ENCODE measurements around the gene SPDEF.

The SPDEF gene

DNA sequence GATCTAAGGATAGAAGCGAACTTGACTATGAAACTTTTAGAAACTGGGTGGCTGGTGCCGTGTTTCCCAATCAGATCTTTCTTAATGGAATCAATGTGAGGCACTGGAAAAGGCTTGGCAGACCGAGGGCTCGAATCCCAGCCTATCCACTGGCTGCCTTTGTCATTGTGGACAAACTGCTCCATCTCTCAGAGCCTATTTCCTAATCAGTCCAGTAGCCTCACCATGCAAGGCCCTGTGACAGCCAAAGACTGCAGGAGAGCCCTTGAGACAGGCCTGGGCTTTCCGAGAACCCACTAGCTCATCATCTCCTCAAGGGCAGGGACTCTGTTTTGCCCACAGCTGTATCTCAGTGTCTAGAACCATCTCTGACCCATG is 43.4 kb downstream of the SPDEF start:
- no peak for DNase-seq

DNA sequence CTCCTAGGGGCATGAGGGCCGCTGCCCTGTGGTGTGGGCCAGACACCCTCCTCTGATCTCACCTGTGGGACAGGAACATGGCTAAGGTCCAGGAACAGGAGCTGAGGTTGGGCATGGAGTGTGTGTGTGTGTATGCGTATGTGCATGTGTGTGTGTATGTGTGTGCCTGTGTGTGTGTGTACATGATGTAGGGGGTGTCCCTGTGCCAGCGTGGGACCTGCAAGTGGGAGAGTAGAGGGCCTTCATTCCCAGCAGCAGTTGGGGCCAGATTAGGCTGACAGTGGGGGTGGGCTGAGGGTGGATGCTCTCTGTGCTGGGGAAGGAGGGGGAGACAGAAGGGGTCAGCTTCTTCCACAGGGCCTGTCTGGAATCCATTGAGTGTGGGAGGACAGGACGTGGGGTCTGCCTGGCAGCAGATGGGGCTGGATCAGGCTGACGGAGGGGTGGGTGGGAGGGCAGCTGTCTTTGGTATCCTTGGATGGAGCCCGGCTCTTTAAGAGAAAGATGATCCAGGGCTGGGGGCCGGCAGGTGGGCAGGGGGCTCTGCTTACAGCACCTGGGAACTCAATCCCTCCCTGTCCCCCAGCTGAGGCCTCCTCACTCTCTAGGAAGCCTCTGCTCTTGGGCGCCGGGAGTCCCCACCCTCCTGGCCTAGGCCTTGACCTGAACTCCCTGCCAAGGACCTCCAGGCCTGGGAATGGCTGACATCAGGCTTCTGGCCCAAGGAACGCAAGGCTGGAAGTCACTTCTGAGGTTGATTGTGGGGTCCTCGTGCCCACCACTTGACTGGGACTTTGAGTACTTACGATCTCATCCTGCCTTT is 44.0 kb downstream of the SPDEF start:
- DNase-seq: no peak

DNA sequence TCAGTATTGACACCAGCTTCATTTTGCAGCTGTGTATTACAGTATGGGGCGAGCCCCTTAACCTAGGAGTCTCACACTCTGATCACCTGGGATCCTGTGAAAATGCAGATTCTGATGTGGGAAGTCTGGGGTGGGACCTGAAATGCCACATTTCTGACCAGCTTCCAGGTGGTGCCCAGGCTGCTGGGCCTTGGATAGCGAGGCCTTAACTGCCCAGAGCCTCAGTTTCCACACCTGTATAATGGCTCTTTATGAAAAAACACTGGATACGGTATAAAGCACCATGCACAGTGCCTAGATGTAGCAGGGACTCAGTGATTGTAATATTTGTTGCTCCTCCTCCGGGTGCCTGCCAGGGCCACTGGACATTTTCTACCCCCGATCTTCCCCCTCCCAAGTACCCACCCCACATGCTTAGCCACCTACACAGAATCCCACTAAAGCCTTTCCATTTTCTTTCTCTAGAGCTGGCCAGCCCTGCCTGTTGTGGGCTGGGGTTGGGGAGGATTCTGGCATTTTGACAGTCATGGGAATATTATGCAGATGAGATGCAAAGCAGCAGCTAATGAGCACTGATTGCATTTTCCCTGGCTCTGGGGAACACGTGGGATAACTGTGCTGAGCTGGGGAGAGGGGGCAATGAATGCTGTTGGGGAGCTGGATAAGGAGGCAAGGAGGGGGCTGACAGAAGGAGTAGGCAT is 44.8 kb downstream of the SPDEF start:
- no peak for DNase-seq

DNA sequence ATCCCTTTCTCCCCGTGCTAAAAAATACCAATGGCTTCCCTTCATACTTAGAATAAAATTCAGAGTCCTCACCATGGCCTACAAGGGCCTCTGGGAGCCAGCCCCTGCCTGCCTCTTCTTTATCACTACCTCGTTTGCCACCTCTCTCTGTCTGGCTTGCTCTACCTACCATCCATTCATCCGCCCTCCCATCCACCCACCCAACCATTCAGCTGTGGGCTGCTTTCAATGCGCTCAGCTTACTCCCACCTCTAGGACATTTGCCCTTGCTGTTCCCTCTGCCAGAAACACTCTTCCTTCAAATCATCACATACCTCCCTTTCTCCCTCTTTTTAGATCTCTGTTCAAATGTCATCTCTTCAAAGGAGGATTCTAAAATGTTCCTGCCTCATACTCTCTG is 45.8 kb downstream of the SPDEF start:
- no peak for DNase-seq

DNA sequence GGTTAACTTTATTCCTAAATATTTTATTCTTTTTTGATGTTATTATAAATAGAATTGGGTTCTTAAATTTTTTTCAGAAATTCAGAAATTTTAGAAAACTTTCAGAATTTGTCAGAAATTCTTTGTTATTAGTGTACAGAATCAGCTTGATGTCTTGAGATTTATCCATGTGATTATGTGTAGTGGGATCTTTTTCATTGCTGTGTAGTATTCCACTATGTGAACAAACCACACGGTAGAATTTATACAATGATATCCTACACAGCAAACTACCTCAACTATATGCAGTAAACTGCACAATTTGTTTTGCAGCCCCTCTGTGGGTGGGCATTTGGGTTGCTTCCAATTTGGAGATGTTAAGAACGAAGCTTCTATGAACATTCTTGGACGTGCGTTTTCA is 46.3 kb downstream of the SPDEF start:
- no peak for DNase-seq

DNA sequence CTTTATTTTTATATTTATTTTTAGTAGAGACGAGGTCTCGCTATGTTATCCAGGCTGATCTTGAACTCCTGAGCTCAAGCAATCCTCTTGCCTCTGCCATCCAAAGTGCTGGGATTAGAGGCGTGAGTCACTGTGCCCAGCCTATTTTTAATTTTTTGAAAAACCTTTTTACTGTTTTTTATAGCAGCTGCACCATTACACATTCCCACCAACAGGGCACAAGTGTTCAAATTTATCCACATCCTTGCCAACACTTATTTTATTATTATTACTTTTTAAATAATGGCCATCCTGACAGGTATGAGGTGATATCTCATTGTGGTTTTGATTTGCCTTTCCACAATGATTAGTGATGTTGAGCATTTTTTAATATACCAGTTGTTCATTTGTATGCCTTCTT is 47.7 kb downstream of the SPDEF start:
- DNase-seq: no peak

DNA sequence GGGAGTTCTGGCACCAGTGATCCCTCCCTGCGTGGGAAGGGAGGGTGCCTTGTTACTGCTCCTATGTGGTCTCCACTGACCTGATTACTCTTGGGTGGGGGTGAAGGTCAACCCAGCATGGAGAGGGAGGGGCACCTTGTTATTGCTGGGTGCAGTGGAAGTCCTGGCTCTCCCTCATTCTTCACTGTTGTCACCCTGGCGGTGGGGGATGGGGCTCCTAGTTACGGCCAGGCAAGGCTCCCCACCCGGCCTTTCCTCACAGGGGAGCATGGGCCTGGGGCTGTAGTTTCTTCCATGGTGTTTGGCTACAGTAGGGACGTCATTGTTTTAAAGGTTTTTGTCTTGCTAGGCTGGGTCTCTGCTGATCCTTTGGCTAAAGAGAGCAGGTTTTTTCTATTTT is 49.4 kb downstream of the SPDEF start:
- no peak for DNase-seq

DNA sequence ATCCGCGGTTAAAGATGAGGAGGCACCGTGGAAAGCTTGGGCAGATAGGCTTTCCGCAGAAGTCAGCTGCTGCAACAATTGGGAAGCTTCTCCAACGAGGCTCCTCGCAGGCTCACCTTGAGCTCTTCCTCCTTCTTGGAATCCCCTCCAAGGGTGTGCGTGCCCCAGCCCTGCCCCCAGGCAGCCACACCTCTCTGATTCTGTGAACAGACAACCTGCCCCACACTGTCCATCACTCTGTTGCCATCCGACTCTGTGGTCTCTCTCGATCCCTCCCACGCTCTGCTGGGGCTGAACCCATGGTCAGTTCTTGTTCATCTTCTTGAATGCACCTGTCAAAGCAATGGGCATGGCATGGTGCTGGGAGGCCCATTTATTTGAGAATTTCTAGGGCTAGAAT is 58.7 kb downstream of the SPDEF start:
- no peak for DNase-seq

DNA sequence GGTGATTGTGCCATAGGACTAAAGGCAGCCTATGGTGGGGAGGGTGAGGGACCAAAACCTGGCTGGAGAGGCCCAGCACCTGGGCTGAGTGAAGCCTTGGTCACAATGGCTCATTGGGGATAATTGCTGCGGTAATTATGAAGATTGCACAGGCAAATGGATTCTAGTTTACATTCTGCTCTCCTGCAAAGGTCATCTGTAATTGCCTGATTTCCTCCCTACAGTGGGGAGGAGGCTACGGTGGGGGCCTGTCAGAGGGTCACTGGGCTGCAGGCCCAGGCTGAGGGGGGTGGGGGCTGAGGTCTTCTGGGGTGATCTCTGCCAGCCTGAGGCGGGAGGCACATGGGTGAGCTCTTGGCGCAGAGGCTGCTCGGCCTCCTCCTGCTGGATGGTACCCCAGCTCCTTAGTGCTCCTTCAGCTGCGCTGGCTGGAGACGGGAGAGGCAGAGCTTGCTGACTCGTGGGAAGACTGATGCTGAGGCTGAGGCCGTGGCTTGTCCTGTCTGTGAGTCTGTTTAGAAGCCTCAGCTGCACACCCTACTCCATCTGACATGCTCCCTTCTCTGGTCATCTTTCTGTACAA is 59.9 kb downstream of the SPDEF start:
- DNase-seq: no peak

DNA sequence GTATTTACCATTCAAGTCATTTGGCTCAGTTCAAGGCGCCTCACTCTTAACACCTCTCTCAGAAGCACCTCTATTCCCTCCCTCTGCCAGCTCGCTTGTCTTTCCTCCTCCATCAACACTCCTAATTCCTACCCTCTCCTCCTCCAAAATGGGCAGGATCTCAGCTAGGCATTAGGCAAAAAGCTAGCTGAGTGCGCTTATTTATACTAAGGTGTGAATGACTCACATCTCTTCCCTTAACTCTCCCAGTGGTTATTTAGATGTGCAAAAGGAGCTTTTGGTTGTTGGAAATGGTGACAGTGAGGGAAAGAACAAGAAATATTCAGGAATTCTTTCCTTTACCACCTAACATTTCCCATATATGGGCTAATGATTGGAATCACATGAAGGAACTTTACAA is 61.2 kb downstream of the SPDEF start:
- DNase-seq: no peak

DNA sequence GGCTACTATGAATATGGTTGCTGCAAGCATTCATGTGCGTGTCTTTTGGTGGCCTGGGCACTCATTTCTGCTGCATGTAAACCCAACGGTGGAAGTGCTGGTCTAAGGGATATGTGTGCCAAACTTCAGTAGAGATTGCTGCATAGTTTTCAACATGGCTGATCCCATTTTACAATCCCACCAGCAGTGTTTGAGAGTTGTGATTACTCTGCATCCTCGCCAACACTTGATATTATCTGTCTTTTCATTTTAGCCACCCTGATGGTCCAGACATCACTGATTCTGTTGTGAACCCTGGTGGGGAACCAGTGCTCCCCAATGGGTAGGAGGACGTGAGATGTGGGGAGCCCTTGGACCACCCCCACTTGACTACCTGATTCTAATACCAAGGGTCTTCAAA is 62.8 kb downstream of the SPDEF start:
- no peak for DNase-seq

DNA sequence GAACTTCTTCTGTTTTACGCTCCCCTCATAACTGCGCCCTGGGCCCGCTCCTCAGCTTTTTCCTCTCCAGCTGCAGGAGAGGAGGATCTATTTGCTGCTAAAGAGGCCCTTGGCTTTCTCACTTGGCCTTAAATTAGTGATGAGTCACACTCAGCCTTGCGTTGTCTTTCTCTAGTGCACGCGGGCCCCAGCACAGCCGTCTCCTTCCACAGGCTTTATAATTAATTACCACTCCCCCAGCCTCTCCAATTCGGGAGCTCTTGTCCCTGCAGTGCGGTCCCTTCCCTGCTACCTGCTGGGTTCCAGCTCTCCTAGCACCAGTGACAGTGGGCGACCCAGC is 65.1 kb downstream of the SPDEF start:
- no peak for DNase-seq

DNA sequence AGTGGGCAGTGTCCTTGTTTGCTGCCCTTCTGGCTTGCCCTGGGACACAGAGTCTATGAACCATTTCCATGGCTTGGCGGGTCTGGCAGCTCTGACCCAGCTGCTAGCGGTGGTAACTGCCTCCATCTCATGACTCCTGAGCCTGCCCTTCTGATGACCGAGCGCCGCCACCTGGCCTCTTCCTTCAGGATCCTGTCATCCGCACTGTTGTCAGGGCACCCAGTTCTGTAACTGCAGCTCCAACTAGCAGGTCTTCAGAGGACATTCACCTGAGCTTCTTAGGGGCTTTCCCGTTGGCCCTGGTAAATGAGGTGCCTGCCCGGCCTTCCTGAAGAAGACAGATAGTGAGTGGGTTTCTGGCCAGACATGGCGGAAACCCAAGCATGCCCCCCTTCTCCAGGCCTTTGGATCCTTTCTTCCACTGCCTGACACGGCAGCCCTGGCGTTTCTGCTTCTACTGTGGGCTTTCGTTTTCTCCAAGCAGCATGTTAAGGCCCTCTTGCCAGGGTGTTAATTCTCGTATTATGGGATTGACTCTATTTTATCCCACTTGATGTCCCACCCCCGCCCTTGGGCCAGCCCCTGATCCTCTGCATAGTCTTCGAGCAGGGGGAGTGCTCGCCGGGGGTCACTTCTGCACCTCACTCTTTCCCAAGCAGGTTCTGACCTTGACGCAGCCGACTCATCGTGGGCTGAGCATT is 65.6 kb downstream of the SPDEF start:
- no peak for DNase-seq

DNA sequence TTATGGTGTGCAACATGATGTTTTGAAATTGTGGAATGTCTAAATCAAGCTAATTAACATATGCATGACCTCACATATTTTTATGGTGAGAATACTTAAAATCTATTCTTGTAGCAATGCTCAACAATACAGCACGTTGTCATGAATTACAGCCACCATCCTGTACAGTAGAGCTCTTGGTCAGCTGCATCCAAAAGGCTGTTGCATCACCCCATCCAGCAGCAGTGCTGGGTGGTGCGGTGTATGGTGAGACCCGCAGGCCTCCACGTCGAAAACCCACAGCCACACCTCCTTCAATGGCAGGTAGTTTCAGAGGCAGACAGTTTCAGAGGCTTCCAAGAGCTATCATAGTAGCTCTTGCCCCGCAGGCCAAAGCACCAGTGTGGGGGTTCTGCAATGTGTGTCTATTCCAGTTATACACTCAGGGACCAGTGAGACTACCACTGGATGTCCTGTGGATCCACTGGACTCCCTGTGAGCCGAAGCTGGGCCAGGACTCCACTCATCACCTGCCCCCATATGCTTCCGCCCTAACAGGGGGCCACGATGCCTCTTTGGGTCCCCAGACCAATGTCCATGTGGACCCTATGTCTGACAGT is 66.8 kb downstream of the SPDEF start:
- DNase-seq: no peak
